ENCODE data around the gene ANKRD7.

- TF ChIP-seq POLR2A (IDR thresholded peaks at IDR 0.05) (no peak), POLR2AphosphoS5 (IDR thresholded peaks at IDR 0.05) (no peak)
- TF ChIP-seq, protein P1, sequence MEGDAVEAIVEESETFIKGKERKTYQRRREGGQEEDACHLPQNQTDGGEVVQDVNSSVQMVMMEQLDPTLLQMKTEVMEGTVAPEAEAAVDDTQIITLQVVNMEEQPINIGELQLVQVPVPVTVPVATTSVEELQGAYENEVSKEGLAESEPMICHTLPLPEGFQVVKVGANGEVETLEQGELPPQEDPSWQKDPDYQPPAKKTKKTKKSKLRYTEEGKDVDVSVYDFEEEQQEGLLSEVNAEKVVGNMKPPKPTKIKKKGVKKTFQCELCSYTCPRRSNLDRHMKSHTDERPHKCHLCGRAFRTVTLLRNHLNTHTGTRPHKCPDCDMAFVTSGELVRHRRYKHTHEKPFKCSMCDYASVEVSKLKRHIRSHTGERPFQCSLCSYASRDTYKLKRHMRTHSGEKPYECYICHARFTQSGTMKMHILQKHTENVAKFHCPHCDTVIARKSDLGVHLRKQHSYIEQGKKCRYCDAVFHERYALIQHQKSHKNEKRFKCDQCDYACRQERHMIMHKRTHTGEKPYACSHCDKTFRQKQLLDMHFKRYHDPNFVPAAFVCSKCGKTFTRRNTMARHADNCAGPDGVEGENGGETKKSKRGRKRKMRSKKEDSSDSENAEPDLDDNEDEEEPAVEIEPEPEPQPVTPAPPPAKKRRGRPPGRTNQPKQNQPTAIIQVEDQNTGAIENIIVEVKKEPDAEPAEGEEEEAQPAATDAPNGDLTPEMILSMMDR (IDR thresholded peaks at IDR 0.05): no peak
Measured at GRCh38 chr7:118186501-118186900, 38.0 kb upstream of the ANKRD7 start.

All from breast epithelium (tissue), 3 donors.